ENCODE results near the gene MTMR3. TPM values are rescaled to one million over a fixed set of nuclear protein-coding genes. Genes with fewer than 3 reads are reported as not detected.

MTMR3 gene
- total RNA-seq, 2 experiments from 2014 or later = 17.6 to 22.2 TPM

DNA sequence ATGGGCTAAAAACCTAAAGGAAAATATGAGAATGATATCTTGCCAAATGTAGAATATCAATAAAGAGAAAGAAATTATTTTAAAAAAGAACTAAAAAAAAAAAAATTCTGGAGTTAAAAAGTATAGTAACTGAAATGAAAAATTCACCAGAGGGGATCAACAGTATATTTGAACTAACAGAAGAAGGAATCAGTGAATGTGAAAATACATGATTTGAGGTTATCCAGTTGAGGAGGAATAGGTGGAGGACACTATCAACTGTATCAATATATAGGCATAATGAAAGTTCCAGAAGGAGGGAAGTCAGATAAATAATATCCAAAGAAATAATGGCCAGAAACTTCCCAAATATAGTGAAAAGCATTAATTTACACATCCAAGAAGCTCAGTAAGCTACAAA is 181.2 kb downstream of the MTMR3 start:
- Histone ChIP-seq H3K9me2 (ENCODE audit: insufficient read depth, low read length) (no peaks in the 10 kb centered on the region), H3K27ac (ENCODE audit: low read depth, low read length, poor library complexity, severe bottlenecking) (no peak overlapping the region), H2AFZ (ENCODE audit: low read length) (no peak overlapping the region), H3K4me2 (ENCODE audit: low read length) (no peak overlapping the region), H3K9me3 (ENCODE audit: low read length) (no peaks in the 10 kb centered on the region; the same call in 1 of the 2 replicates), H3K36me3 (ENCODE audit: insufficient read depth, low read length) (no peaks in the 10 kb centered on the region), H3K79me2 (ENCODE audit: insufficient read depth, low read depth, low read length) (no peaks in the 10 kb centered on the region), H3K4me1 (ENCODE audit: insufficient read depth, low read length, poor library complexity, severe bottlenecking) (no peaks in the 10 kb centered on the region), H4K20me1 (ENCODE audit: insufficient read depth, low read length) (no peaks in the 10 kb centered on the region), H3K4me3 (ENCODE audit: low read depth, low read length, poor library complexity, severe bottlenecking) (no peak overlapping the region)
- intact Hi-C loops (cut with micrococcal nuclease; ENCODE audit: unreplicated experiment) = no loop called here
- CTCF ChIA-PET (ENCODE audit: unreplicated experiment) = no interaction called here
- POLR2A ChIA-PET = interaction anchor here (0.6 kb wide), 1 partner anchor 270 kb away, joined by 3 read pairs; no protein-coding TSS in a partner anchor
- no peak for DNase-seq (ENCODE audit: low spot score)
- no TSS peak for BruUV-seq (replicated peaks)
- TF ChIP-seq EZH2phosphoT487 (IDR thresholded peaks at IDR 0.05; ENCODE audit: borderline replicate concordance, low read depth, low read length) = no peak
- TF ChIP-seq, protein P1, sequence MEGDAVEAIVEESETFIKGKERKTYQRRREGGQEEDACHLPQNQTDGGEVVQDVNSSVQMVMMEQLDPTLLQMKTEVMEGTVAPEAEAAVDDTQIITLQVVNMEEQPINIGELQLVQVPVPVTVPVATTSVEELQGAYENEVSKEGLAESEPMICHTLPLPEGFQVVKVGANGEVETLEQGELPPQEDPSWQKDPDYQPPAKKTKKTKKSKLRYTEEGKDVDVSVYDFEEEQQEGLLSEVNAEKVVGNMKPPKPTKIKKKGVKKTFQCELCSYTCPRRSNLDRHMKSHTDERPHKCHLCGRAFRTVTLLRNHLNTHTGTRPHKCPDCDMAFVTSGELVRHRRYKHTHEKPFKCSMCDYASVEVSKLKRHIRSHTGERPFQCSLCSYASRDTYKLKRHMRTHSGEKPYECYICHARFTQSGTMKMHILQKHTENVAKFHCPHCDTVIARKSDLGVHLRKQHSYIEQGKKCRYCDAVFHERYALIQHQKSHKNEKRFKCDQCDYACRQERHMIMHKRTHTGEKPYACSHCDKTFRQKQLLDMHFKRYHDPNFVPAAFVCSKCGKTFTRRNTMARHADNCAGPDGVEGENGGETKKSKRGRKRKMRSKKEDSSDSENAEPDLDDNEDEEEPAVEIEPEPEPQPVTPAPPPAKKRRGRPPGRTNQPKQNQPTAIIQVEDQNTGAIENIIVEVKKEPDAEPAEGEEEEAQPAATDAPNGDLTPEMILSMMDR (conservative IDR thresholded peaks at IDR 0.05; ENCODE audit: low read length) = no peak

DNA sequence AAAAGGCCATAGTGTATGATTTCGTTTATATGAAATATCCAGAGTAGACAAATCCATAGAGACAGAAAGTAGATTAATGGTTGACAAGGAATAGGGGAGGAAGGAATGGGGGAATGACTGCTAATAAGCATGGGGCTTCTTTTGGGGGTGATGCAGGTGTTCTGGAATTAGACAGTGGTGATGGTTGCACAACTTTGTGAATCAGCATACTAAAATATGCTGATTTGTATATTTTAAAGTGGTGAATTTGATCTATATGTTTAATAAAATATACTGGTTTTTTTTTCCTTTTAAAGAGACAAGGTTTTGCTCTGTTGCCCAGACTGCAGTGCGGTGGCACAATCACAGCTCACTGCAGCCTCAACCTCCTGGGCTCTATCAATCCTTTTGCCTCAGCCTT is 190.8 kb downstream of the MTMR3 start:
- Histone ChIP-seq H3K27ac (ENCODE audit: low read depth, low read length, poor library complexity, severe bottlenecking) (no peak overlapping the region), H3K4me3 (ENCODE audit: low read depth, low read length, poor library complexity, severe bottlenecking) (no peak overlapping the region), H3K4me1 (ENCODE audit: insufficient read depth, low read length, poor library complexity, severe bottlenecking) (no peaks in the 10 kb centered on the region), H2AFZ (ENCODE audit: low read length) (no peak overlapping the region), H3K4me2 (ENCODE audit: low read length) (no peak overlapping the region), H3K79me2 (ENCODE audit: insufficient read depth, low read depth, low read length) (no peaks in the 10 kb centered on the region), H4K20me1 (ENCODE audit: insufficient read depth, low read length) (no peaks in the 10 kb centered on the region), H3K36me3 (ENCODE audit: insufficient read depth, low read length) (no peaks in the 10 kb centered on the region), H3K9me2 (ENCODE audit: insufficient read depth, low read length) (no peaks in the 10 kb centered on the region), H3K9me3 (ENCODE audit: low read length) (no peaks in the 10 kb centered on the region)
- intact Hi-C loops (cut with micrococcal nuclease; ENCODE audit: unreplicated experiment) = no loop called here
- ChIA-PET CTCF (ENCODE audit: unreplicated experiment) (no interaction called here), POLR2A (no interaction called here)
- DNase-seq (ENCODE audit: low spot score) = no peak
- BruUV-seq (replicated peaks) = no TSS peak
- TF ChIP-seq EZH2phosphoT487 (IDR thresholded peaks at IDR 0.05; ENCODE audit: borderline replicate concordance, low read depth, low read length) = no peak
- TF ChIP-seq, protein P1 (conservative IDR thresholded peaks at IDR 0.05; ENCODE audit: low read length) = no peak

DNA sequence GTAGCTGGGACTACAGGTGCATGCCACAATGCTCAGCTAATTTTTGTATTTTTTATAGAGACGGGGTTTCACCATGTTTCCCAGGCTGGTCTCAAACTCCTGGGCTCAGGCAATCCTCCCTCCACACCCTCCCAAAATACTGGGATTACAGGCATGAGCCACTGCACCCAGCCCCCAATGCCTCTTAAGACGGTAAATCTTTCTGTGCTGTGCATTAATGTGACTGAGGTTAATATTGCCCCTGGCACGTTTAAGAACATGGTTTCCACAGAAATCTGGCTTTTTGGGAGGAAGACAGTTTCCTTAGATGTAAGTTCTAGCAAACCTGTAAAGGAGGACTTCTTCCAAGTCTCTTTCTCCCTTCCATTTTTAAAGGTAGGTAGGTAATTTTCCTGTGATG is 191.2 kb downstream of the MTMR3 start:
- POLR2A ChIA-PET = no interaction called here
- no peaks in the 10 kb centered on the region for H3K9me2 ChIP-seq (ENCODE audit: insufficient read depth, low read length)
- no peak for DNase-seq (ENCODE audit: low spot score)
- TF ChIP-seq, protein P1 (conservative IDR thresholded peaks at IDR 0.05; ENCODE audit: low read length) = no peak
- no peak for TF ChIP-seq EZH2phosphoT487 (IDR thresholded peaks at IDR 0.05; ENCODE audit: borderline replicate concordance, low read depth, low read length)
- H2AFZ ChIP-seq (ENCODE audit: low read length) = no peak overlapping the region
- no TSS peak for BruUV-seq (replicated peaks)
- no peaks in the 10 kb centered on the region for H4K20me1 ChIP-seq (ENCODE audit: insufficient read depth, low read length)
- no peak overlapping the region for H3K4me3 ChIP-seq (ENCODE audit: low read depth, low read length, poor library complexity, severe bottlenecking)
- intact Hi-C loops (cut with micrococcal nuclease; ENCODE audit: unreplicated experiment) = no loop called here
- CTCF ChIA-PET (ENCODE audit: unreplicated experiment) = no interaction called here
- no peaks in the 10 kb centered on the region for H3K9me3 ChIP-seq (ENCODE audit: low read length)
- no peaks in the 10 kb centered on the region for H3K36me3 ChIP-seq (ENCODE audit: insufficient read depth, low read length)
- no peak overlapping the region for H3K27ac ChIP-seq (ENCODE audit: low read depth, low read length, poor library complexity, severe bottlenecking)
- H3K4me2 ChIP-seq (ENCODE audit: low read length) = no peak overlapping the region
- no peaks in the 10 kb centered on the region for H3K4me1 ChIP-seq (ENCODE audit: insufficient read depth, low read length, poor library complexity, severe bottlenecking)
- no peaks in the 10 kb centered on the region for H3K79me2 ChIP-seq (ENCODE audit: insufficient read depth, low read depth, low read length)

All from OCI-LY7 (cell line).